ENCODE data around the gene IFT25. TPM values are rescaled to one million over a fixed set of nuclear protein-coding genes. Genes with fewer than 3 reads are reported as not detected.
"Not testable (repeated sequence)": the region's sequence is repeated elsewhere in the genome, so short reads cannot be mapped to it uniquely, and the experiment has no call there.

IFT25 gene
- 20.4 to 33.7 TPM (median 20.6 TPM) in 3 replicates for total RNA-seq
- long read RNA-seq, transcript HSPB11-201 (6 exons, 915 nt), result major isoform, 14 of 28 reads
- long read RNA-seq, partial matches to known transcripts, result 3 of 28 reads
- long read RNA-seq, other reads (novel, unspliced or antisense), result 9 of 28 reads

DNA sequence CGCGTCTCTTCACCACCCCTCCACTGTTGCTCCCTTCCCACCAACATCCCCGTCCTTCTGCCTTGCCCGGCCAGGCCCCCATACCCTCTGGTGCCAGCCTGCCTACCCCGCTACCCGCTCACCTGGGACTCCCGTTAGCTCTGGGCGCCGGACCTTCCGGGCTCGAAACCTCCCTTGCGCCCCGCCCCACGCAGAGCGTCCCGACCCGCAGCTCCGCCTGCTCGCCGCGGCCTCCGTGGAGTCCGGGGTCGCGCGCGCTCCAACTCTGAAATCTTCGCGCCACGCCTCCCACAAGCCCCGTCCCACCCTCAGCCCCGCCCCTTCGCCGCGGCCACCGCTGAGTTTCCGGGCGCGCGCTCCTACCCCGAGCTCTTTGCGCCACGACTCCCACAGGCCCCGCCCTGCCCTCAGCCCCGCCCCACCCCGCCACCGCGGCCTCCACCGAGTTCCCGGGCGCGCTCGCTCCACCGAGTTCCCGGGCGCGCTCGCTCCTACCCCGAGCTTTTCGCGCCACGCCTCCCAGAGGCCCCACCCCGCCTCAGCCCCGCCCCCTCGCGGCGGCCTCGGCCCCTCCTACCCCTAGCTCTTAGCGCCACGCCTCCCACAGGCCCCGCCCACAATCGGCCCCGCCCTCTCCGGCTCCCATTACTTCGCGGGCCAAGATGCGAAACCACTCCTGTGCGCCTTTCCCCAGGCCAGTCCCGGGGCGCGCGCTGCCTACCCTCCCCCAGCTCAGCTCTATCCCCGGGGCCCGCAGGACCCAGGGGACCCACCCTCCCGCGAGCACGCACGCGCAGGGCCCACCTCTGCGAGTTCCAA, at the start of gene IFT25:
Gene IFT25, minus strand, starts transcription at position 267 of the 819 bp plus-strand sequence. CDS start 5,617 bp downstream, outside the sequence.
- TF ChIP-seq, protein P1, sequence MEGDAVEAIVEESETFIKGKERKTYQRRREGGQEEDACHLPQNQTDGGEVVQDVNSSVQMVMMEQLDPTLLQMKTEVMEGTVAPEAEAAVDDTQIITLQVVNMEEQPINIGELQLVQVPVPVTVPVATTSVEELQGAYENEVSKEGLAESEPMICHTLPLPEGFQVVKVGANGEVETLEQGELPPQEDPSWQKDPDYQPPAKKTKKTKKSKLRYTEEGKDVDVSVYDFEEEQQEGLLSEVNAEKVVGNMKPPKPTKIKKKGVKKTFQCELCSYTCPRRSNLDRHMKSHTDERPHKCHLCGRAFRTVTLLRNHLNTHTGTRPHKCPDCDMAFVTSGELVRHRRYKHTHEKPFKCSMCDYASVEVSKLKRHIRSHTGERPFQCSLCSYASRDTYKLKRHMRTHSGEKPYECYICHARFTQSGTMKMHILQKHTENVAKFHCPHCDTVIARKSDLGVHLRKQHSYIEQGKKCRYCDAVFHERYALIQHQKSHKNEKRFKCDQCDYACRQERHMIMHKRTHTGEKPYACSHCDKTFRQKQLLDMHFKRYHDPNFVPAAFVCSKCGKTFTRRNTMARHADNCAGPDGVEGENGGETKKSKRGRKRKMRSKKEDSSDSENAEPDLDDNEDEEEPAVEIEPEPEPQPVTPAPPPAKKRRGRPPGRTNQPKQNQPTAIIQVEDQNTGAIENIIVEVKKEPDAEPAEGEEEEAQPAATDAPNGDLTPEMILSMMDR (IDR thresholded peaks at IDR 0.05), result no peak
- Mint-ChIP-seq H3K36me3 (ENCODE audit: low read depth) (no peaks in the 10 kb centered on the region), H3K27me3 (ENCODE audit: low read depth) (no peaks in the 10 kb centered on the region), H3K9me3 (ENCODE audit: low read depth) (no peaks in the 10 kb centered on the region), H3K4me3 (ENCODE audit: unreplicated experiment) (peak within 1 kb of the TSS; percentile 93), H3K27ac (ENCODE audit: unreplicated experiment) (peak within 1 kb of the TSS; percentile 95), H3K4me1 (ENCODE audit: low read depth) (peaks cover 59% of the 10 kb centered on the region)
- peak; percentile 99 for DNase-seq (ENCODE audit: low spot score)

DNA sequence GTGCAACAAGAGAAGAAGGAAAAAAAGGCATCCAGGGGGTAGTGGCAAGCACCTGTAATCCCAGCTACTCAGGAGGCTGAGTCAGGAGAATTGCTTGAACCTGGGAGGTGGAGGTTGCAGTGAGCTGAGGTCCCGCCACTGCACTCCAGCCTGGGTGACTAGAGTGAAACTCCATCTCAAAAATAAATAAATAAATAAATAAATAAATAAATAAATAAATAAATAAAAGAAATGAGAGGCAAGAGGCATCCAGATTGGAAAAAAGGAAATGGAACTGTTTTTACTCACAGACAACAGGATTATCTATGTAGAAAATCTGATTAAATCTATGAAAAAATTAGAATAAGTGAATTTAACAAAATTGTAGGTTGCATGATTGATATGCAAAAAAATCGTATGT, 49.0 kb upstream of the IFT25 start:
- not testable (repeated sequence) for H3K27me3 Mint-ChIP-seq (ENCODE audit: low read depth); H3K4me1 Mint-ChIP-seq (ENCODE audit: low read depth); H3K36me3 Mint-ChIP-seq (ENCODE audit: low read depth); DNase-seq (ENCODE audit: low spot score); H3K9me3 Mint-ChIP-seq (ENCODE audit: low read depth); H3K27ac Mint-ChIP-seq (ENCODE audit: unreplicated experiment); H3K4me3 Mint-ChIP-seq (ENCODE audit: unreplicated experiment)

DNA sequence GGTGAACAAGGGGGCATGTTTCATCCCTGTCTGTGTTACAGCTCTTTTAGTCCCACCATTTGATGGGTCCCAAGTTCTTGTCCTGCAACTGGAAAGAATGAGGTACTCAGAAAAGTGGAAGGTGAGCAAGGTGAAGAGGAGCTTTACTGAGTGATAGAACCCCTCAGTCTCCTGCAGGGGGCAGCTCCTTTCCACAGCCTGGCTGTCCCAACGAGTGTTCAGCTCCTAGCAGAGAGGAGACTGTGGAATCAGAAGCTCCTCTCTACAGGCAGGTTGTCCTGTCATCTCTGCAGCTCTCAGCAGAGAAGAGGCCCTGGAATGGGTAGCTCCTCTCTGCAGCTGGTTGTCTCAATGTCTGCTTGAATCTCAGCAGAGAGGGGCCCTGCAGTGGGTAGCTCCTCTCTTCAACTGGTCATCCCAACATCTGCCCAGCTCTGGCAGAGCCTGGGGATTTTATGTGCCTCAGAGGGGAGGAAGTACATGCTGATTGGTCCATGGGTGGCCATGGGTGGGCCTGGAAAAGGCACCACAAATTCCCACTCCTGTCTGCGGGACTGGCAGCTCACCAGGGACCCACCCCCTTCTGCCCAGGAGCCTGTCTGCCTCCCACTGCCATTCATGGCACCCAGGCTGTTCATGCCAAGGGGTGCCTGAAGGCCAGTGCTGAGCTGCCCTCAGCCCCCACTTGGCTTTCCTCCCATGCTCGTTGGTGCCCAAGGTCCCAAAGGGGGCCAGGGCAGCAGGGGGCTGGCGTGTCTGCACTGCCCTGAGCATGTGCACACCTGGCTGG, 46.8 kb upstream of the IFT25 start:
- H3K4me1 Mint-ChIP-seq (ENCODE audit: low read depth), result no peaks in the 10 kb centered on the region
- H3K27me3 Mint-ChIP-seq (ENCODE audit: low read depth), result peaks cover 2% of the 10 kb centered on the region
- no peak overlapping the region for H3K4me3 Mint-ChIP-seq (ENCODE audit: unreplicated experiment)
- H3K9me3 Mint-ChIP-seq (ENCODE audit: low read depth), result no peaks in the 10 kb centered on the region
- H3K36me3 Mint-ChIP-seq (ENCODE audit: low read depth), result no peaks in the 10 kb centered on the region
- no peak overlapping the region for H3K27ac Mint-ChIP-seq (ENCODE audit: unreplicated experiment)
- TF ChIP-seq, protein P1 (IDR thresholded peaks at IDR 0.05), result peak; percentile 65
- DNase-seq (ENCODE audit: low spot score), result no peak

DNA sequence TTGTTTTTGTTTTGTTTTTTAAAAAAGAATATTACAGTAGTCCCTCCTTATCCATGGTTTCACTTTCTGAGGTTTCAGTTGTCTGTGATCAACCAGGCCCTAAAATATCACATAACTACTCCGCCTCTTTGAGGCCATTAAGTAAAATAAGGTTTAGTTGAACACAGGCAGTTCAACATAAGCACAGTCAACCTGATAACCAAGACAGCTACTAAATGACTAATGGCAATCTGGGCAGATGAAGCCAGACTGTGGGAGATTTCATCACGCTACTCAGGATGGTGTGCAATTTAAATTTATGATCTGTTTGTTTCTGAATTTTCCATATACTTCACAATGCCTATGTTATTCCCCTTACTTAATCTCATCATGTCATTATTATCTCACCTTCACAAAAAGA, 42.4 kb upstream of the IFT25 start:
- Mint-ChIP-seq H3K9me3 (ENCODE audit: low read depth) (no peaks in the 10 kb centered on the region), H3K4me1 (ENCODE audit: low read depth) (peaks cover 1% of the 10 kb centered on the region), H3K36me3 (ENCODE audit: low read depth) (no peaks in the 10 kb centered on the region), H3K4me3 (ENCODE audit: unreplicated experiment) (no peak overlapping the region), H3K27ac (ENCODE audit: unreplicated experiment) (no peak overlapping the region), H3K27me3 (ENCODE audit: low read depth) (no peaks in the 10 kb centered on the region)
- DNase-seq (ENCODE audit: low spot score), result no peak
- TF ChIP-seq, protein P1 (IDR thresholded peaks at IDR 0.05), result no peak

DNA sequence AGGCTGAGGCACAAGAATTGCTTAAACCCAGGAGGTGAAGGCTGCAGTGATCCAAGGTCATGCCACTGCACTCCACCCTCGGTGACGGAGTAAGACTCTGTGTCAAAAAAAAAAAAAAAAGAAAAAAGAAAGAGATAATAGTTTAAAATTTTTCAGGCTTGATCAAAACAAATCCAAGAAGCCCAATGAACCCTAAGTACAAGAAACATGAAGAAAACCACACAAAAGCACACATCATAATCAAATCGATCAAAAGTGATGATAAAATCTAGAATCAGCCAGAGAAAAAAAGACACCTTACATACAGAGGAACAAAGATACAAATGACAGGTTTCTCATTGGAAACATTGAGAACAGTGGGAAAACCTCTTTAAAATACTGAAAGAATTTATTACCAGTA, 41.0 kb upstream of the IFT25 start:
- TF ChIP-seq, protein P1 (IDR thresholded peaks at IDR 0.05), result no peak
- Mint-ChIP-seq H3K4me1 (ENCODE audit: low read depth) (peaks cover 10% of the 10 kb centered on the region), H3K36me3 (ENCODE audit: low read depth) (no peaks in the 10 kb centered on the region), H3K27ac (ENCODE audit: unreplicated experiment) (no peak overlapping the region), H3K9me3 (ENCODE audit: low read depth) (no peaks in the 10 kb centered on the region), H3K27me3 (ENCODE audit: low read depth) (no peaks in the 10 kb centered on the region), H3K4me3 (ENCODE audit: unreplicated experiment) (no peak overlapping the region)
- DNase-seq (ENCODE audit: low spot score), result no peak
